GM20431 (cell line): Measurements from ENCODE around the gene ADAMTS16.

Experiments used
- in situ Hi-C: fragments of 300-500 bp; cut with MseI, MboI; formaldehyde crosslinking; loops from one replicate; pipeline ENCODE4 v1.15.0; 2020; ENCODE audit warnings: low sequenced_read_pairs; ENCODE audit not compliant: unreplicated experiment

ADAMTS16 gene

DNA sequence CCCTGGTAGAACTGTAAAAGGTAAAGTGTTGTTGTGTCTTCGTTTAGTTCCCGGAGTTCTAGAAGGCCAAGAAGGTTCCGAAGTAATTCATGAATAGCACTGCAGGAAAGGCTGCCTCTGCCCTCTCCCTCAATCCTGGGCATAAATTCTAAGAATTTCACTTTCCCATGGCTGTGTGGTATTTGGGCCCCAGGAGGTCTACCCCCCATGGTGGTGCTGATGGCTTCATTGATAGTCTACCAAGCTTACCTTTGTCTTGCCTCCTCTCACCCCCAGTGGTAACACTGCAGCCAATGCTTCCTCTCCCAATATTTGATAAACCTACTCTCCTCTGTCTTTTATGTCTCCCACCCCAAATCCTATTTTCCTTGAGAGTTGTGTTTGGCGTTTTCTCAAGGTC lies 39.5 kb downstream of the ADAMTS16 start:
- in situ Hi-C loops, result no loop called here

DNA sequence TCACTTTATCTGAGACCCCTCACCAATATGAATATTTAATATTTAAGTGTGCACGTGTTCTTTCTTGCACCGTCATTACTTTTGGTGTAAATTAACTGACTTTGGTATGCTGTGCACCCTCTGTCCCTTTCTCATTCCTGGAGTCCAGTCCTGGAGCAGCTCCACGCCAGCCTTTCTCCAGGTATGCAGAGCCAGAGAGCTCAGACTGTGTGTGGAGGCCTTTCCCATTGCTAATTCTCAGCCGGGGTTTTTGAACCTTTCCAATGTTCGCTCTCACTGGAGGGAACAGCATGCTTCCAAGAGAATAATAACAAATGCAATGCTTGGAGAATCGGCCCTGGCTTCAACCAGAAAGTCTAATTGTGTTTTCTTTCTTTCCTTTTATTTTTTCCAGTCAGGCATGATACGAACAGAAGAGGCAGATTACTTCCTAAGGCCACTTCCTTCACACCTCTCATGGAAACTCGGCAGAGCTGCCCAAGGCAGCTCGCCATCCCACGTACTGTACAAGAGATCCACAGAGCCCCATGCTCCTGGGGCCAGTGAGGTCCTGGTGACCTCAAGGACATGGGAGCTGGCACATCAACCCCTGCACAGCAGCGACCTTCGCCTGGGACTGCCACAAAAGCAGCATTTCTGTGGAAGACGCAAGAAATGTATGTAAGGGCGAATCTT lies 41.7 kb downstream of the ADAMTS16 start:
- in situ Hi-C loops, result no loop called here

DNA sequence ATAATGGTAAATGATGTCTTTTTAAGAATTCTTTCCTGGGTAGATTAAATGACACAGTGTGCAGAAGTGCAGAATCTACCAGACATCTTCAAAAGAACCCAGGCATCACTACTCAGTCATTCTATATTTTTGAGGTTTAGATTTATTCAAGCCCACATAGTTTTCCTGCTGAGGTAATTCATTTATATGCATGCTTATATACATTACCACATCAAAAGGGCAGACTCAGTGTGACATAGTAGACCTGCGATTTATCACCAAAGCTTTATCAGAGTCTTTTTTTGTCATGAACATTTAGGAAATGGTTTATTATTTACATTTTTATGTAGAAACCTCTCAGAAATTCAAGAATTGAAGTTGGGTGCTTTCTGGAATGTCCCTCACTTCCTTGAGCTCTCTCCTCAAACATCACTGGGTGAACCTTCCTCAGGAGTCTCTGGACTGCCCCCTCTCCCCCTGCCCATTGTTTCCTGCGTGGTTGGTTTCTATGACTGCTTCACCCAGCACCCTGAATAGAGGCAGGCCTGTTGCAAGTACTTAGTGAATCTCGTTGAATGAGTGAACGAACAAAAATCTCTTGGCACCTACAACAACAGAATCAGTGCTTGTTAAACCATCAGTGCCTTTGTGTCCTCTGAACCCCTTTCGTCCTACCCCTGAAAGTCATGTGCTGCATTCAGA lies 42.5 kb downstream of the ADAMTS16 start:
- in situ Hi-C loops, result no loop called here

DNA sequence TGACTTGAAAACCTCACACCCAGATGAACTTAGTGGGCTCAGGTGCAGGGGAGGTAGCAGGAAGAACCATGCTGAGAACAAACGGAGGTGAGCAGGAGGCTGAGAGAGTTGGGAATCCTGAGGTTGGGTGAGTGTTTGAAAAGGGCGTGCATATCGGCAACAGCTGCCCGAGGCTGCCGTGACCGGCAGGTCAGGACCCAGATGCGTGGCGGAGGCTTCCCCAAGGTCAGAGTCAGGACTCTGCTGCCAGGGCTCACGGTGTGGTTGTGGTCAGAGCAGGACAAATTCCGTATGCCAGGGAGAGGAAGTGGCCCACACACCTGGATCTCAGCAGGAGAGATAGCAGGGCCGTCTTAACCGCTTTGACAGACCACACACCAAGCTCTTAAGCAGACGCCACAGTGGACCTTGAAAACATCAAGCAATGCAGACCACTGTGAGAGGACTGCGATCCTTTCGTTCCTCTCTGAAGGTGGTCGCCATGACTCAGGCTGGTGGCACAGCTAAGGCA lies 43.1 kb downstream of the ADAMTS16 start:
- in situ Hi-C loops, result no loop called here

GRCh38 chr5:5183933-5184332 lies 43.8 kb downstream of the ADAMTS16 start:
- in situ Hi-C loops, result no loop called here

- in situ Hi-C loops, result no loop called here
Measured at GRCh38 chr5:5188376-5189050, 48.4 kb downstream of the ADAMTS16 start.

GRCh38 chr5:5189051-5189430 lies 48.9 kb downstream of the ADAMTS16 start:
- in situ Hi-C loops, result no loop called here

GRCh38 chr5:5191906-5192305 lies 51.8 kb downstream of the ADAMTS16 start:
- in situ Hi-C loops, result no loop called here

- in situ Hi-C loops, result no loop called here
Measured at GRCh38 chr5:5192681-5193080, 52.6 kb downstream of the ADAMTS16 start.

DNA sequence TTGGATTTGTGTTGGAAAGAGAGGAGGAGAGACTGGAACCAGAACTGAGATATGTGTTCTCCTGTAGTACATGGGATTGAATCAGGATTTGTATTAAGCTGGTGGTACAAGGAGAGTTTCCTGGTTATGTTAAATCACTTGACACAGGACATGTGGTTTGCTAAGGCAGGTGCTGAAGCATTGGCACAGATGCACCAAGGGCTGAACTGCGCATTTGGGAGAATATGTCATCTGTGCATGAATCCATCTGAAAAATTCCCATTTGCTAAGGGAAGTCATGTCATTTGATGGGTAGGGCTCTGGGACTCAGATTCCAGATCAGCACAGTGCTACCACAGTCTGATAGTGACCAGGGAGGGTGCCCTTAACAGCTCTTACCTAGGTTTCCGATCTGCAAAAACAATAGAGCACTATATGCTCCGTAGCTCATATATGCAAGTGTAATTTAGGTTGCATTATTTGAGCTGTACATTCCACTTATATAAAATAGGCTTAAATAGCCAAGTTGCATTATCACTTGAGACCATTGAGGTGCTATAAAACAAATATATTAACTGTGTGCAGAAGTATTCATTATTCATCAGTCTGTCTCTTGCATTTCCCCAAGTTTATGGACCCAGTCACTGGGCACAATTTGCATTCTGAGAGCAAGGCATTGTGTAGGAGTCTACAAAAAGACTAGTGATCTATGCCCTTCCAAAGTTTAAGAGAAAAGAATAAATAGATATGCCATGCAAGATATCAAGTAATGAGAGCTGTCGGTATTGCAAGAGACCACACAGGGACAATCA lies 55.2 kb downstream of the ADAMTS16 start:
- in situ Hi-C loops, result no loop called here

DNA sequence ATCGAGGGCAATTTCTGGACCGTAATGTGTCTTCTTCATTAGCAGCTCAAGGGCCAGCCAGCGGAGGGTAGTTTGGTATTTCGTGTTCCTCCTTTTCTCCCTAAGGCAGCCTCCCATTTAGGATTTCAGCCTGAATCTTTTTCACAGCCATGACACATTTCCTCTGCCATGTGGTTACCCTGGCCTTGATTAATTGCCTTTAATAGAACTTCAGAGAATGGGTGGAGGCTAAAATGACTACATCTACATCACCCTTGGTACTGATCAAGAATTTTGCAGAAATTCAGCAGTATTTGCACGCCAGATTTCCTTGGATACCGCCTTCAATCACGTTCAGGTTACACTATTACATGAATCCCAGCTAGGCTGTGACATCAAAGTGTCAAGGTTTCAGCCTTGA lies 58.0 kb downstream of the ADAMTS16 start:
- in situ Hi-C loops, result no loop called here

DNA sequence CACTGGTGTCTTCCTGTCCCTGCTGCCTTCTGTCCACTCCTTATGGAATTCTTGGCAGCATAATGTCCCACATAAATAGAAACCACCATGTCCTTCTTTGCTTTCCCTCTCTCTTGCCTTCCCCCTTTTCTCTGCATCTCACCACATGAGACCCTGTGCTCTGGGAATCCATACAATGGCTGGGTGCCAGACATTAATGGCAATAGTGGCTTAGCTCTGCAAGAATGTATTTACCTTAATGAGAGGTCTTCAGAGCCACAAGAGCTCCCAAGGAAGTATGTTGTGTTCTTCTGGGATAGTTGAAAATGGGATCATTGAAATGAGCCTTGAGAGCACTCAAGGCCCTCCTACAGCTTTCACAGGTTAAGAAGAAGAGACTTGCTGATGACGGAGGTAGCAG lies 58.7 kb downstream of the ADAMTS16 start:
- in situ Hi-C loops, result no loop called here

- in situ Hi-C loops, result no loop called here
Measured at GRCh38 chr5:5199495-5199894, 59.4 kb downstream of the ADAMTS16 start.

GRCh38 chr5:5200133-5200532 lies 60.0 kb downstream of the ADAMTS16 start:
- in situ Hi-C loops, result no loop called here

DNA sequence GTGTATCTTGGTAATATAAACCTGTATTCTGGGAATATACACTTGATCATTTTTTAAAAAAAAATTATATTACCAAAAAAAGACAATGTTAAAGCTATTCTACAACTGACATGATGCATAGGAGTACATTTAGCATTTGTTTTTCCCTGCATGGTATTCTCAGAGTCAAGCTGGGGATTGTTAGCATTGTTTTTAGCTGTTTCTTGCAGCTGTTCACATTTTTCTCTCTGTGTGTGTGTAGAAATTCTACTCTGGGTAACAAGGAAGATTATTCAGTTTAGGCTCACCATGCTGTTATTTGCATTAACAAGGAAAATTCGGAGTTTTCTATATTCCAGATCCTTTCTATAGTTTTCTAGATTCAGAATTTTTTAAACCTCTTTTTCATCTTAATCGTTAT lies 62.2 kb downstream of the ADAMTS16 start:
- in situ Hi-C loops, result no loop called here

- in situ Hi-C loops, result no loop called here
Measured at GRCh38 chr5:5203451-5203850, 63.3 kb downstream of the ADAMTS16 start.

- in situ Hi-C loops, result no loop called here
Measured at GRCh38 chr5:5207828-5208227, 67.7 kb downstream of the ADAMTS16 start.

GRCh38 chr5:5209089-5209488 lies 69.0 kb downstream of the ADAMTS16 start:
- in situ Hi-C loops, result no loop called here

- in situ Hi-C loops, result no loop called here
Measured at GRCh38 chr5:5209510-5210286, 69.6 kb downstream of the ADAMTS16 start.

DNA sequence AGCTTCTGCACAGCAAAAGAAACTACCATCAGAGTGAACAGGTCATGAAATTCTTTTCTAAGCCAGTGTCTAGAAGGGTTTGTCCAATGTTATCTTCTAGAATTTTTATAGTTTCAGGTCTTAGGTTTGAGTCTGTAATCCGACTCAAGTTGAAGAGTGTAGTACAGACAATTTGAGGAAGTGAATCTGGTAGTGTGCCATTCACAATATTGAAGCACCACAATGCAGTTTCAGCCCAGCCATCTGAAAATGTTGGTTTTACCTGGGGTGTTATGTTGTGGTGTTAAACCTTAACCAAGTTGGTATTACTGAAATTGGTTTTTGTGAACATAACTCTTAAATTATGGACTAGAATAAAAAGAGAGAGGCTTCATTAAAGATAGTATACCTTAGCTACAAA lies 77.2 kb downstream of the ADAMTS16 start:
- in situ Hi-C loops, result no loop called here
